Breast epithelium (tissue), 4 donors: ENCODE results near the gene HPCA. TPM values are rescaled to one million over a fixed set of nuclear protein-coding genes. Genes with fewer than 3 reads are reported as not detected.

ENCODE experiments used
- DNase-seq, 2 donors: peaks; one replicate each; pipeline ENCODE4 v3.0.0-alpha.2; 2019; ENCODE audit warnings: low spot score in 2 of 2
- H3K27ac ChIP-seq, 2 donors: fragments of 200-600 bp; sonication (generic) in 1 of 2; one replicate each; pipeline ENCODE4 v1.5.1; 2016 to 2019; ENCODE audit warnings: mild to moderate bottlenecking in 1 of 2
- H3K27me3 ChIP-seq, 2 donors: fragments of 200-600 bp; sonication (generic) in 1 of 2; one replicate each; pipeline versions ENCODE4 v1.5.1 to v1.6.0; 2017 to 2019; ENCODE audit warnings: control low read depth in 1 of 2, mild to moderate bottlenecking in 1 of 2
- H3K36me3 ChIP-seq: fragments of 200-600 bp; one replicate; pipeline ENCODE4 v1.5.1; 2019
- H3K4me1 ChIP-seq, 2 donors: fragments of 200-600 bp; sonication (generic); one replicate each; pipeline ENCODE4 v1.5.1; 2016 to 2019; ENCODE audit warnings: control low read depth in 1 of 2
- H3K4me3 ChIP-seq, 3 donors: fragments of 200-600 bp; sonication (generic); 1 replicate in 2 of 3; 2 replicates in 1 of 3; pipeline ENCODE4 v1.5.1; 2016 to 2019; ENCODE audit warnings: mild to moderate bottlenecking in 3 of 3, moderate library complexity in 2 of 3
- H3K9me3 ChIP-seq, 2 donors: fragments of 200-600 bp; sonication (generic) in 1 of 2; one replicate each; pipeline ENCODE4 v1.5.1; 2016 to 2019; ENCODE audit warnings: control low read depth in 1 of 2
- POLR2A ChIP-seq: fragments of 450-650 bp; IDR thresholded peaks from one replicate; pipeline ENCODE4 v1.6.1; 2016; ENCODE audit warnings: antibody characterized with exemption, mild to moderate bottlenecking, moderate library complexity
- POLR2AphosphoS5 ChIP-seq, 3 donors: sonication (generic); formaldehyde crosslinking; IDR thresholded peaks; one replicate each; pipeline ENCODE4 v1.6.1; 2017; ENCODE audit warnings: antibody characterized with exemption in 3 of 3
- intact Hi-C: fragments of 100-400 bp; cut with DNase I; formaldehyde crosslinking; loops from one replicate; pipeline ENCODE4 v1.15.1; 2023; ENCODE audit warnings: low total_unique reads
- total RNA-seq, 3 donors: library from RNA; depleted of rRNA; stranded (reverse); fragments of >200 nt; gene quantifications; one replicate each; pipeline ENCODE4 v1.1.0, GENCODE V29; 2016
- TF ChIP-seq, protein P1 (sequence below), 3 donors: fragments of 450-650 bp; IDR thresholded peaks; one replicate each; pipeline ENCODE4 v1.5.1; 2016 to 2017; ENCODE audit warnings: antibody characterized with exemption in 3 of 3, mild to moderate bottlenecking in 3 of 3, moderate library complexity in 3 of 3

The HPCA gene
- total RNA-seq, 3 donors from 2014 or later: 2.0 TPM; not detected in 2

DNA sequence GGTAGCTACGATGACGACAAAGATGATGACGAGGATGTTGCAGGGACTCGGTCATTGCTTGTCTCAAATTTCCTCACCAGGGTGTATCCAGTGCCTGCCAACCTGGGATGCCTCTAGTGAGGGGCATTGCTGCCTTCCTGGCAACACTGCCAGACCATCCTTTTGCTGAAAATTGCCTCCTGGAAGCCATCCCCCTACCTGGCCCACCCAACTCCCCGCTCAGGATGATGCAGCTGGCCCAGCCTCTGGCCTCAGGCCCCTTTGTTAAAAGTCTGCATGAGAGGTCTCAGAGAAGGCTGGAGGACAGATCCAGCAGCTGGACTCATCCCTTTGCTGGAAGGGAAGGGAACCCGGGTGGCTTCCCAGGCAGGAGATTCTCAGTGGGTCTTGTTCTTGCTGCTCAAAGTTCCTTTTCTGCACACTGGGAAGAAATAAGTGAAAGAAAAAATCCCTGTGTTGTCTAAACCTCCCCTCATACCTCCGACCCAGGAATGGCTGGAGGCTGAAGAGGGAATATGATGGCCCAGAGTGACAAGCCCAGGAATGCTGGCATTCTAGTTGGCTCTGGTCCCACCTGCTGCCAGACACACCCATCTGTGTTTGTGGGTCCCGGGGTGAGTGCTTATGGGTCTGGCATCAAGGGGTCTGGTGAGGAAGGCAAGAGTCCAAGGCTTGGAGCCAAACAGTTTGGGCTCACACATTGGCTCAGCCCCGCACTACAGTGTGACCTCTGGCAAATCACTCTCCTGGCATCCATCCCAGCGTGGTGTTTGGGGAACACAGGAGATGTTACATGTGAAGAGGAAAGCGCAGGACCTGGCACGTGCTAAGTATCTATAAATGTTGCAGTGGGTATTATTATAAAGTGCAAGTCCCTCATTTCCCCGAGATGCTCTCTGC lies 8.8 kb upstream of the HPCA start:
- H3K4me1 ChIP-seq: no peaks in the 10 kb centered on the region
- H3K27me3 ChIP-seq: no peaks in the 10 kb centered on the region
- intact Hi-C loops: no loop called here
- no peaks in the 10 kb centered on the region for H3K36me3 ChIP-seq
- H3K27ac ChIP-seq: no peak overlapping the region
- TF ChIP-seq, protein P1, sequence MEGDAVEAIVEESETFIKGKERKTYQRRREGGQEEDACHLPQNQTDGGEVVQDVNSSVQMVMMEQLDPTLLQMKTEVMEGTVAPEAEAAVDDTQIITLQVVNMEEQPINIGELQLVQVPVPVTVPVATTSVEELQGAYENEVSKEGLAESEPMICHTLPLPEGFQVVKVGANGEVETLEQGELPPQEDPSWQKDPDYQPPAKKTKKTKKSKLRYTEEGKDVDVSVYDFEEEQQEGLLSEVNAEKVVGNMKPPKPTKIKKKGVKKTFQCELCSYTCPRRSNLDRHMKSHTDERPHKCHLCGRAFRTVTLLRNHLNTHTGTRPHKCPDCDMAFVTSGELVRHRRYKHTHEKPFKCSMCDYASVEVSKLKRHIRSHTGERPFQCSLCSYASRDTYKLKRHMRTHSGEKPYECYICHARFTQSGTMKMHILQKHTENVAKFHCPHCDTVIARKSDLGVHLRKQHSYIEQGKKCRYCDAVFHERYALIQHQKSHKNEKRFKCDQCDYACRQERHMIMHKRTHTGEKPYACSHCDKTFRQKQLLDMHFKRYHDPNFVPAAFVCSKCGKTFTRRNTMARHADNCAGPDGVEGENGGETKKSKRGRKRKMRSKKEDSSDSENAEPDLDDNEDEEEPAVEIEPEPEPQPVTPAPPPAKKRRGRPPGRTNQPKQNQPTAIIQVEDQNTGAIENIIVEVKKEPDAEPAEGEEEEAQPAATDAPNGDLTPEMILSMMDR (IDR thresholded peaks at IDR 0.05): no peak
- no peak for TF ChIP-seq POLR2A
- TF ChIP-seq POLR2AphosphoS5 (IDR thresholded peaks at IDR 0.05): no peak
- no peak overlapping the region for H3K4me3 ChIP-seq
- no peaks in the 10 kb centered on the region for H3K9me3 ChIP-seq
- DNase-seq: peak in 1 of 2 donors; percentile 52

DNA sequence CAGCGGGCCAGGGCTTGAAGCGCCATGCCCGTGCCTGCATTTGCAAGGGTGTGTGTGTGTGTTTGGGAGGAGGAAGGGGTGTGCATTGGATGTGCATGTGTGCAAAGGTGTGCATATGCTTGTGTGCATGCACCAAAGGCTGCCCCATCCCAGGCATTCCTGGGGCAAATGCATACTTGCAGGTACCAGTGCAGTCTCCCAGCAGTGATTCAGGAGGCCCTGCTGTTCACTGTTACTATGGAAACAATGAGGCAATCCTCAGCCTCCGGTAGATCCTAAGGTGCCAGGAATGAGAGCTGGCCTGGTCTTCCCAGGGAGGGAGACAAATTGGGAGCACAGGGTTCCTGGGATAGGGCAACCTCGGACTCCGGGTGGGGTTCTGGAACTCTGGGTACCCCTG lies 8.1 kb upstream of the HPCA start:
- no peaks in the 10 kb centered on the region for H3K36me3 ChIP-seq
- H3K27ac ChIP-seq: no peak overlapping the region
- no peaks in the 10 kb centered on the region for H3K27me3 ChIP-seq
- no peak overlapping the region for H3K4me3 ChIP-seq
- intact Hi-C loops: no loop called here
- H3K9me3 ChIP-seq: no peaks in the 10 kb centered on the region
- DNase-seq: peak in 1 of 2 donors; percentile 44
- no peak for TF ChIP-seq POLR2A
- H3K4me1 ChIP-seq: no peaks in the 10 kb centered on the region

DNA sequence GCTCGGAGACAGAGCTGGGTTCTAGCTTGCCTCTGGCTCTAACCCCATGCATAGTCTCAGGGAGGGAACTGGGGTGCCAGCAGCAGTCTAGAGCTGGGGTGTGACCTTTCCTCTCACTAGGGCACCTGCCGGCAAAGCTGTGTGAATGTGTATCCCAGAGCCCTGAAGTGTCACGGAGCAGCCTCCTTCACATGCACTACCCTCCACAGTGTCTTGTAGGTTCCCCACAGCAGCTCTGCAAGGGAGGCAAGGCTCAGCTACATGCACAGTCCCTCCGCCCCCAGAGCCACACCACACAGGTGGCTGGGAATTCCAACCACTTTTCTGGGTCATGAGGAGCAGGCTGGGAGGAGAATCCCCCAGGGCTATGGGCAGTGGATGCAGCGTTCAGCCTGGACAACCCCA lies 7.7 kb upstream of the HPCA start:
- TF ChIP-seq, protein P1 (IDR thresholded peaks at IDR 0.05): no peak
- no peak for TF ChIP-seq POLR2A
- TF ChIP-seq POLR2AphosphoS5 (IDR thresholded peaks at IDR 0.05): no peak
- H3K9me3 ChIP-seq: no peaks in the 10 kb centered on the region
- no peaks in the 10 kb centered on the region for H3K4me1 ChIP-seq
- H3K4me3 ChIP-seq: no peak overlapping the region
- intact Hi-C loops: no loop called here
- H3K36me3 ChIP-seq: no peaks in the 10 kb centered on the region
- H3K27me3 ChIP-seq: no peaks in the 10 kb centered on the region
- no peak for DNase-seq
- no peak overlapping the region for H3K27ac ChIP-seq

DNA sequence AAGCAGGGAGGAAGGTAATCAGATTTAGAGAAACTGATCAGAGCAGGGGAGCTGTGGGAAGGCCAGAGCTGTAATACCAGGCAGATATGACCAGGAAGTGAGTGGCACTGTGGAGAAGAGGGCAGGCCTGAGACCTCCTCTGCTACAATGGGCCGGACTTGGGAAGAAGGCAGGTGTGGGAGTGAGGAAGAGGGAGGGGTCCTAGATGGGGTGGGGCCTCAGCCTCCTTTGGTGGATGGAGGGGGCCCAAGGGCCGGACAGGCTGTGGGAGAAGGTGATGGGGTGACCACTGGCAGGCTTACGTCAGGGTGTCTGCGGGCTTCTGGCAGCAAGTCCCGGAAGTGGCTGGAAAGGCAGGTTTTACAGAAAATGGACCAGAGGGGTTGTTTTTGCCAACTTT lies 5.0 kb upstream of the HPCA start:
- peaks cover 0 to 3% of the 10 kb centered on the region in 2 donors for H3K4me1 ChIP-seq
- H3K9me3 ChIP-seq: no peaks in the 10 kb centered on the region
- intact Hi-C loops: no loop called here
- no peak for DNase-seq
- TF ChIP-seq POLR2AphosphoS5 (IDR thresholded peaks at IDR 0.05) (no peak), POLR2A (no peak)
- TF ChIP-seq, protein P1 (IDR thresholded peaks at IDR 0.05): no peak
- no peak overlapping the region for H3K27ac ChIP-seq
- no peaks in the 10 kb centered on the region for H3K36me3 ChIP-seq
- no peak overlapping the region for H3K4me3 ChIP-seq
- H3K27me3 ChIP-seq: peaks cover 6 to 15% of the 10 kb centered on the region in 2 donors

DNA sequence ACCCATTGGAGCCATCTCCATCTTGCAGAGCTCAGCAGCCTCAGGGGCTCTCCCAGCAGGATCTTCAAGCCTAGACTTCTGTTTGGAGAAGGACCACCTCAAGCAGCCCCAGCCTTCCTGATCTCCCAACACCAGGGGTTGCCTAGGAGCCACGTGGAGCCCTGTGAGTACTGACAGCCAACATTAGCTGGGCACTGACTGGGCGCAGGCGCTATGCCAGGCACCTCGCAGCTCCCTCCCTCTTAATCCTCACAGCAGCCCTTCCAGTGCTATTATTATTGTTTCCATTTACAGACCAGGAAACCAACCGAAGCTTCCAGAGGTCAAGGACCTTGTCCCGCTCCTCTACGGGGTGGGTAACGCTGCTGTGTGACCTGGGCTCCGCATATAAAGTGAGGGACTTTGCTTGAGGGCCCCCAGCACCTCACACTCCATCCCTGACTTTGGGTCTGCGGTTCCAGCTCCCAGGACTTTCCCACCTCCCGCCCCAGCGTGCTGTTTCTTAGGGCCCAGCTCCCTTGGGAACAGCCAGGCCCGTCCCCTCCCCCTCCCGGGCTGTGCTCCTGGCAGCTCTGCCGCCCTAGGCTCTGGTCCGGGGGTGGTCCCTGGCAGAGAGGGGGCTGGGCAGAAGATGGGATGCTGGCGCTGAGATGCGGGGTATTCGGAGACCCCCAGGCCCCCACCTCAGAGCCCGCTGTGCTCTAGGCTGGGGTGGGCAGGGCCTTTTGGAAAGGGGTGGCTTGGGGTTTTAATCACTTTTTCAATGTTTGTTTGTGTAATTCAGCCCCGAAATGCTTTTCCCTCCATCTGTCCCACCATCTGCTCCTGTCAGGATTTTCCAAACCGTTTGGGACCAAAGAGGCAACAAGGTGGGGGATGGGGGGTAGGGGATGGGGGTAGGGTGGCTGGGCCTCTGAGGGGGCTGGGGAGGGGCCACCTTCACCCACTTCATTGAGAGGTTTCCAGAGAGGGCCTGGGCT lies 4.1 kb upstream of the HPCA start:
- TF ChIP-seq, protein P1 (IDR thresholded peaks at IDR 0.05): no peak
- TF ChIP-seq POLR2A (no peak), POLR2AphosphoS5 (IDR thresholded peaks at IDR 0.05) (no peak)
- Histone ChIP-seq H3K9me3 (no peaks in the 10 kb centered on the region), H3K27ac (no peak overlapping the region), H3K4me3 (no peak overlapping the region), H3K27me3 (peaks cover 10 to 23% of the 10 kb centered on the region in 2 donors), H3K36me3 (no peaks in the 10 kb centered on the region), H3K4me1 (peaks cover 0 to 10% of the 10 kb centered on the region in 2 donors)
- intact Hi-C loops: no loop called here
- no peak for DNase-seq
